ENCODE data around the gene KDM5C.
A peak's percentile ranks its signal among the peaks of the same experiment; 100 is the strongest.
"Not testable (repeated sequence)": the region's sequence is repeated elsewhere in the genome, so short reads cannot be mapped to it uniquely, and the experiment has no call there.

The KDM5C gene

GRCh38 chrX:53190363-53190960 is 34.5 kb downstream of the KDM5C start:
- DNase-seq (ENCODE audit: low read depth): no peak

GRCh38 chrX:53188763-53189162 is 36.2 kb downstream of the KDM5C start:
- DNase-seq (ENCODE audit: low read depth): no peak

- DNase-seq (ENCODE audit: low read depth): no peak
These were observed 38.7 kb downstream of the KDM5C start for GRCh38 chrX:53186351-53186750.

GRCh38 chrX:53184836-53185235 is 40.2 kb downstream of the KDM5C start:
- peak; percentile 33 for DNase-seq (ENCODE audit: low read depth)

- DNase-seq (ENCODE audit: low read depth): no peak
These were observed 53.7 kb downstream of the KDM5C start for GRCh38 chrX:53171356-53171755.

GRCh38 chrX:53166103-53166502 is 58.9 kb downstream of the KDM5C start:
- DNase-seq (ENCODE audit: low read depth): no peak

- not testable (repeated sequence) for DNase-seq (ENCODE audit: low read depth)
These were observed 60.4 kb downstream of the KDM5C start for GRCh38 chrX:53164566-53164965.

GRCh38 chrX:53163436-53163835 is 61.6 kb downstream of the KDM5C start:
- DNase-seq (ENCODE audit: low read depth): no peak

- DNase-seq (ENCODE audit: low read depth): no peak
These were observed 64.6 kb downstream of the KDM5C start for GRCh38 chrX:53160297-53160983.

- DNase-seq (ENCODE audit: low read depth): no peak
These were observed 65.8 kb downstream of the KDM5C start for GRCh38 chrX:53159184-53159583.

GRCh38 chrX:53156207-53156596 is 68.8 kb downstream of the KDM5C start:
- no peak for DNase-seq (ENCODE audit: low read depth)

GRCh38 chrX:53155512-53156206 is 69.3 kb downstream of the KDM5C start:
- DNase-seq (ENCODE audit: low read depth): no peak

GRCh38 chrX:53153581-53153980 is 71.4 kb downstream of the KDM5C start:
- DNase-seq (ENCODE audit: low read depth): no peak

Data from HS-27A (cell line).